ENCODE measurements around the gene CCDC122. TPM values are rescaled to one million over a fixed set of nuclear protein-coding genes. Genes with fewer than 3 reads are reported as not detected.

The CCDC122 gene
- 2.5 TPM for polyA plus RNA-seq (2012; ENCODE audit: low read depth, missing spikeins)

GRCh38 chr13:43878892-43879754, at the start of gene CCDC122:
Gene CCDC122, minus strand, starts transcription at chr13:43879740. Its CDS starts 10,364 bp downstream, at chr13:43869376.
- TF ChIP-seq SPI1 (IDR thresholded peaks at IDR 0.05; ENCODE audit: low read depth, low read length) (peak; percentile 34), POU2F2 (IDR thresholded peaks at IDR 0.05; ENCODE audit: low read depth, low read length) (no peak; the same call in 1 of the 2 replicates), PAX5 (IDR thresholded peaks at IDR 0.05; ENCODE audit: insufficient read depth, low read length, severe bottlenecking) (no peak), POLR2A (IDR thresholded peaks at IDR 0.05; ENCODE audit: low read depth, low read length) (peak; percentile 72), TAF1 (IDR thresholded peaks at IDR 0.05; ENCODE audit: low read depth, low read length) (0 out of 2 replicates have a peak, but pooled peaks have one; percentile 14), POLR2AphosphoS5 (IDR thresholded peaks at IDR 0.05; ENCODE audit: low read depth, low read length) (peak; percentile 61; the same call in 1 of the 2 replicates)
- FAIRE-seq = peak; percentile 91
- DNase-seq (ENCODE audit: insufficient read length, low spot score) = peak; percentile 70

- DNase-seq (ENCODE audit: insufficient read length, low spot score) = no peak
- FAIRE-seq = peak; percentile 74
Observed at GRCh38 chr13:43924549-43925245, 45.2 kb upstream of the CCDC122 start.

GRCh38 chr13:43920965-43921674, 41.6 kb upstream of the CCDC122 start:
- no peak for TF ChIP-seq TAF1 (IDR thresholded peaks at IDR 0.05; ENCODE audit: low read depth, low read length)
- no peak for TF ChIP-seq POU2F2 (IDR thresholded peaks at IDR 0.05; ENCODE audit: low read depth, low read length)
- FAIRE-seq (no peak), DNase-seq (ENCODE audit: insufficient read length, low spot score) (no peak)

More at GRCh38 chr13:43924549-43925245, 45.2 kb upstream of the CCDC122 start:
- TF ChIP-seq TAF1 (IDR thresholded peaks at IDR 0.05; ENCODE audit: low read depth, low read length) = no peak
- TF ChIP-seq POLR2A (IDR thresholded peaks at IDR 0.05; ENCODE audit: low read depth, low read length) = no peak
- no peak for TF ChIP-seq PAX5 (IDR thresholded peaks at IDR 0.05; ENCODE audit: insufficient read depth, low read length, severe bottlenecking)
- TF ChIP-seq SPI1 (IDR thresholded peaks at IDR 0.05; ENCODE audit: low read depth, low read length) = peak; percentile 95

- no peak for TF ChIP-seq POLR2A (IDR thresholded peaks at IDR 0.05; ENCODE audit: low read depth, low read length)
- no peak for TF ChIP-seq TAF1 (IDR thresholded peaks at IDR 0.05; ENCODE audit: low read depth, low read length)
- no peak for TF ChIP-seq SPI1 (IDR thresholded peaks at IDR 0.05; ENCODE audit: low read depth, low read length)
- TF ChIP-seq PAX5 (IDR thresholded peaks at IDR 0.05; ENCODE audit: insufficient read depth, low read length, severe bottlenecking) = no peak
- TF ChIP-seq POLR2AphosphoS5 (IDR thresholded peaks at IDR 0.05; ENCODE audit: low read depth, low read length) = no peak
- no peak for TF ChIP-seq POU2F2 (IDR thresholded peaks at IDR 0.05; ENCODE audit: low read depth, low read length)
- FAIRE-seq (no peak), DNase-seq (ENCODE audit: insufficient read length, low spot score) (no peak)
Observed at GRCh38 chr13:43918636-43919035, 39.1 kb upstream of the CCDC122 start.

GRCh38 chr13:43916828-43917227, 37.3 kb upstream of the CCDC122 start:
- DNase-seq (ENCODE audit: insufficient read length, low spot score) = no peak
- no peak for FAIRE-seq
- TF ChIP-seq POU2F2 (IDR thresholded peaks at IDR 0.05; ENCODE audit: low read depth, low read length) (no peak), PAX5 (IDR thresholded peaks at IDR 0.05; ENCODE audit: insufficient read depth, low read length, severe bottlenecking) (no peak), POLR2A (IDR thresholded peaks at IDR 0.05; ENCODE audit: low read depth, low read length) (no peak), POLR2AphosphoS5 (IDR thresholded peaks at IDR 0.05; ENCODE audit: low read depth, low read length) (no peak)

- FAIRE-seq = no peak
- DNase-seq (ENCODE audit: insufficient read length, low spot score) = no peak
- TF ChIP-seq POU2F2 (IDR thresholded peaks at IDR 0.05; ENCODE audit: low read depth, low read length) = no peak
Observed at GRCh38 chr13:43915451-43915850, 35.9 kb upstream of the CCDC122 start.

GRCh38 chr13:43911871-43912270, 32.3 kb upstream of the CCDC122 start:
- DNase-seq (ENCODE audit: insufficient read length, low spot score) = no peak
- no peak for FAIRE-seq
- TF ChIP-seq TAF1 (IDR thresholded peaks at IDR 0.05; ENCODE audit: low read depth, low read length) (no peak), POU2F2 (IDR thresholded peaks at IDR 0.05; ENCODE audit: low read depth, low read length) (no peak), SPI1 (IDR thresholded peaks at IDR 0.05; ENCODE audit: low read depth, low read length) (no peak), POLR2AphosphoS5 (IDR thresholded peaks at IDR 0.05; ENCODE audit: low read depth, low read length) (no peak), POLR2A (IDR thresholded peaks at IDR 0.05; ENCODE audit: low read depth, low read length) (no peak), PAX5 (IDR thresholded peaks at IDR 0.05; ENCODE audit: insufficient read depth, low read length, severe bottlenecking) (no peak)

- FAIRE-seq (no peak), DNase-seq (ENCODE audit: insufficient read length, low spot score) (no peak)
- TF ChIP-seq PAX5 (IDR thresholded peaks at IDR 0.05; ENCODE audit: insufficient read depth, low read length, severe bottlenecking) (no peak), SPI1 (IDR thresholded peaks at IDR 0.05; ENCODE audit: low read depth, low read length) (no peak), TAF1 (IDR thresholded peaks at IDR 0.05; ENCODE audit: low read depth, low read length) (no peak), POU2F2 (IDR thresholded peaks at IDR 0.05; ENCODE audit: low read depth, low read length) (no peak), POLR2AphosphoS5 (IDR thresholded peaks at IDR 0.05; ENCODE audit: low read depth, low read length) (no peak), POLR2A (IDR thresholded peaks at IDR 0.05; ENCODE audit: low read depth, low read length) (no peak)
Observed at GRCh38 chr13:43911278-43911677, 31.7 kb upstream of the CCDC122 start.

- TF ChIP-seq POLR2AphosphoS5 (IDR thresholded peaks at IDR 0.05; ENCODE audit: low read depth, low read length) (no peak), TAF1 (IDR thresholded peaks at IDR 0.05; ENCODE audit: low read depth, low read length) (no peak), PAX5 (IDR thresholded peaks at IDR 0.05; ENCODE audit: insufficient read depth, low read length, severe bottlenecking) (no peak)
- no peak for DNase-seq (ENCODE audit: insufficient read length, low spot score)
- no peak for FAIRE-seq
Observed at GRCh38 chr13:43910856-43911255, 31.3 kb upstream of the CCDC122 start.

Measured in GM12891 (cell line).